ACC112 (cell line): Measurements from ENCODE around the gene KCNK2.

Experiments
- H2AFZ ChIP-seq: fragments of 200-600 bp; sonication (generic); one replicate; pipeline ENCODE4 v1.6.0; 2017; ENCODE audit warnings: antibody characterized with exemption, low read length; ENCODE audit not compliant: unreplicated experiment
- H3K27ac ChIP-seq: fragments of 200-600 bp; sonication (generic); 2 replicates; pipeline ENCODE4 v1.5.1; 2014; ENCODE audit warnings: low read depth, mild to moderate bottlenecking, antibody characterized with exemption, low read length, moderate library complexity
- H3K27me3 ChIP-seq: fragments of 200-600 bp; sonication (generic); 2 replicates; pipeline ENCODE4 v1.6.1; 2014; ENCODE audit warnings: mild to moderate bottlenecking, antibody characterized with exemption, low read length, moderate library complexity, mixed read lengths; ENCODE audit not compliant: insufficient read depth
- H3K36me3 ChIP-seq: fragments of 200-600 bp; sonication (generic); 2 replicates; pipeline ENCODE4 v1.6.1; 2016; ENCODE audit warnings: mild to moderate bottlenecking, antibody characterized with exemption, low read length, moderate library complexity, mixed read lengths; ENCODE audit not compliant: insufficient read depth
- H3K4me1 ChIP-seq: fragments of 200-600 bp; sonication (generic); one replicate; pipeline ENCODE4 v1.6.1; 2016; ENCODE audit warnings: low read length, mixed read lengths; ENCODE audit not compliant: insufficient read depth, unreplicated experiment, control insufficient read depth
- H3K4me3 ChIP-seq: fragments of 200-600 bp; sonication (generic); 2 replicates; pipeline ENCODE4 v1.5.1; 2014; ENCODE audit warnings: mild to moderate bottlenecking, low read depth, low read length
- H3K79me2 ChIP-seq: fragments of 200-600 bp; sonication (generic); one replicate; pipeline ENCODE4 v1.6.0; 2016; ENCODE audit warnings: low read length; ENCODE audit not compliant: control insufficient read depth, unreplicated experiment, insufficient read depth

The KCNK2 gene

GRCh38 chr1:215101511-215101910 lies 19.0 kb downstream of the KCNK2 start:
- no peaks in the 10 kb centered on the region for H3K79me2 ChIP-seq
- no peaks in the 10 kb centered on the region for H3K27me3 ChIP-seq
- H3K4me3 ChIP-seq = no peak overlapping the region
- H3K27ac ChIP-seq = no peak overlapping the region
- H2AFZ ChIP-seq = no peak overlapping the region
- peaks cover 8% of the 10 kb centered on the region for H3K4me1 ChIP-seq
- H3K36me3 ChIP-seq = no peaks in the 10 kb centered on the region

DNA sequence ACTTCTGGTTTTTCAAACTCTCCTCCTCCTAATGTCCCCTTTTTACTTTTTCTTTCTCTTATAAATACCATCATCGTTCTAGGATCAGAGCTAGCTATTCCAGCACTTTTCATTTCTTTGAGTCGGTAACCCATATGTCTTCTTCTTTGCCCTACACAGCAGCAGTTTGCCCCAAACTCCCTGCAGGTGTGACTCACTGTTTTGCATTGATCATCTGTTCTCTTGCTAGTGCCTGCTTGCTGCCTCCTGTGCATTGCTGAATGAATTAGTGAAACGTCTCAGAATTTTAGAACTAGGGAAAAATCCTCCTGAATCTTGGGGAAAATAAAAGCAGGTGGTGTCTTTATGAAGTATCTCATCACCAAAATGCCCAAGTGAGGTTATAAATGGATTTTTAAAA lies 21.7 kb downstream of the KCNK2 start:
- H3K79me2 ChIP-seq = no peaks in the 10 kb centered on the region

DNA sequence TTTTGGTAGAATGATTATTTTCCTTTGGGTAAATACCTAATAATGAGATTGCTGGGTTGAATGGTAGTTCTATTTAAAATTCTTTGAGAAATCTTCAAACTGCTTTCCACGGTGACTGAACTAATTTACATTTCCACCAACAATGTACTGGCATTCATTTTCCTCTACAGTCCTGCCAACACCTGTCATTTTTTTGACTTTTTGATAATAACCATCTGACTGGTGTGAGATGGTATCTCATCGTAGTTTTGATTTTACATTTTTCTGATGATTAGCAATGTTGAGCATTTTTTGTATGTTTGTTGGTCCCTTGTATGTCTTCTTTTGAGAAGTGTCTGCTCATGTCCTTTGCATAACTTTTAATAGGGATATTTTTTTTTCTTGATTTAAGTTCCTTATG lies 23.5 kb downstream of the KCNK2 start:
- peaks cover 6% of the 10 kb centered on the region; the same call in 1 of the 2 replicates for H3K36me3 ChIP-seq
- no peak overlapping the region for H2AFZ ChIP-seq
- H3K4me3 ChIP-seq = no peak overlapping the region
- no peak overlapping the region for H3K27ac ChIP-seq
- H3K27me3 ChIP-seq = no peaks in the 10 kb centered on the region
- H3K4me1 ChIP-seq = peaks cover 8% of the 10 kb centered on the region
- no peaks in the 10 kb centered on the region for H3K79me2 ChIP-seq

More for the DNA sequence above, 21.7 kb downstream of the KCNK2 start:
- Histone ChIP-seq H2AFZ (no peak overlapping the region), H3K36me3 (peaks cover 6% of the 10 kb centered on the region; the same call in 1 of the 2 replicates), H3K4me1 (peaks cover 8% of the 10 kb centered on the region), H3K4me3 (no peak overlapping the region; the same call in 1 of the 2 replicates), H3K27ac (no peak overlapping the region), H3K27me3 (no peaks in the 10 kb centered on the region)

DNA sequence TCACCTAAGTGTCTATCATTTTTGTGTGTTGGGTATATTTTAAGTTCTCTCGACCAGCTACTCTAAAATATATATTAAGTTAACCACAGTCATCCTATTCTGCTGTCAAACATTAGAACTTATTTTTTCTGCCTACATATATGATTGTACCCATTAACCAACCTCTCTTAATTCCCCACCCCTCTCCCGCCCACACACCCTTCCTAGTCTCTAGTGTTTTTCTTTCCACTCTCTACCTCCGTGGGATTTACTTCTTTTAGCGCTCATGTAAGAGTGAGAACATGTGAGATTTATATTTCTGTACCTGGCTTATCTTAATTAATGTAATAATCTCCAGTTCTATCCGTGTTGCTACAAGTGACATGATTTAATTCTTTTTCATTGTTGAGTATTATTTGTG lies 26.6 kb downstream of the KCNK2 start:
- Histone ChIP-seq H2AFZ (no peak overlapping the region), H3K36me3 (peaks cover 6% of the 10 kb centered on the region; the same call in 1 of the 2 replicates), H3K79me2 (no peaks in the 10 kb centered on the region), H3K27ac (no peak overlapping the region), H3K4me1 (peaks cover 18% of the 10 kb centered on the region), H3K27me3 (no peaks in the 10 kb centered on the region), H3K4me3 (no peak overlapping the region)

- Histone ChIP-seq H3K79me2 (no peaks in the 10 kb centered on the region), H2AFZ (no peak overlapping the region)
Observed at GRCh38 chr1:215111916-215112315, 29.4 kb downstream of the KCNK2 start.

GRCh38 chr1:215113776-215114153 lies 31.2 kb downstream of the KCNK2 start:
- peak overlapping the region; percentile 60 for H3K4me3 ChIP-seq
- no peaks in the 10 kb centered on the region for H3K79me2 ChIP-seq
- H2AFZ ChIP-seq = no peak overlapping the region
- no peaks in the 10 kb centered on the region for H3K27me3 ChIP-seq
- H3K4me1 ChIP-seq = peaks cover 37% of the 10 kb centered on the region
- peak overlapping the region; percentile 89 for H3K27ac ChIP-seq
- no peaks in the 10 kb centered on the region for H3K36me3 ChIP-seq

More at GRCh38 chr1:215111916-215112315, 29.4 kb downstream of the KCNK2 start:
- peaks cover 31% of the 10 kb centered on the region for H3K4me1 ChIP-seq
- H3K4me3 ChIP-seq = no peak overlapping the region
- peaks cover 3% of the 10 kb centered on the region; the same call in 1 of the 2 replicates for H3K36me3 ChIP-seq
- H3K27me3 ChIP-seq = no peaks in the 10 kb centered on the region
- H3K27ac ChIP-seq = no peak overlapping the region

DNA sequence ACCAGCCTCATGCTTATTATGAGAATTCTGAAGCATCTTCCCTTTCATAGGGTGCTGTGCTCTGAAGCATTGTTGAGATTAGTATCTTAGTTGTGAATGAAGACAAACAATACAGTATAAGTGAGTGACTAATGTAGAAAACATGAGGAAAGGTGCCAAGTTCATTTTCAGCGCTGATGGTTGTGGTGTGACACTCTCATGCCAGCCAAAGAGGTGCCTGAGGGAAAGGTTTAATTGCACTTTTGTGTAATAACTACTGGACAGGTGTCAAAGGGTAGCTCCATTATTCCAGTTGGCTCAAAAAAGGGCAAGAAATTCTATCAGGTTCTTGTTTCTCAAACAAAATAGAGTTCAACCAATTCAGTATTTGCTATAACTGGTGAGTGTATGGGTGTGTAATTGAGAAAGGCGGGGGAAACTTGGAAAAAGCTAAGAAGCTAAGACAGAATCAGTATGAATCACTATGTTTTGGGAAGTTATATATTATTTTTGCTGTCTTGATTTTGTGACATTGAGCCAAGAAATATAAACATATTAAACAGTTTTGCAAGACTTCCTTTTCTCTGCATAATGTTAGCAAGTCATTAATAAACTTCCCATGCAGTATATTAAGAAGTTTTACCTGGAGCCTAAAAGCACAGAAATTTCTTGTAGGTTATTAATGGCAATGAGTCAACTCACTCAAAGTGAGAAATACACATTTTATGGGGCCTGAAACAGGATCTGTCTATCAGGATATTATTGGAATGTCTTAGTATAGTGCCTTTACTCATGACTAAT lies 31.8 kb downstream of the KCNK2 start:
- H3K79me2 ChIP-seq = no peaks in the 10 kb centered on the region
- H3K4me3 ChIP-seq = peak overlapping the region; percentile 60
- H3K36me3 ChIP-seq = no peaks in the 10 kb centered on the region
- no peak overlapping the region for H2AFZ ChIP-seq
- H3K27me3 ChIP-seq = no peaks in the 10 kb centered on the region
- H3K27ac ChIP-seq = peak overlapping the region; percentile 89
- H3K4me1 ChIP-seq = peaks cover 39% of the 10 kb centered on the region

DNA sequence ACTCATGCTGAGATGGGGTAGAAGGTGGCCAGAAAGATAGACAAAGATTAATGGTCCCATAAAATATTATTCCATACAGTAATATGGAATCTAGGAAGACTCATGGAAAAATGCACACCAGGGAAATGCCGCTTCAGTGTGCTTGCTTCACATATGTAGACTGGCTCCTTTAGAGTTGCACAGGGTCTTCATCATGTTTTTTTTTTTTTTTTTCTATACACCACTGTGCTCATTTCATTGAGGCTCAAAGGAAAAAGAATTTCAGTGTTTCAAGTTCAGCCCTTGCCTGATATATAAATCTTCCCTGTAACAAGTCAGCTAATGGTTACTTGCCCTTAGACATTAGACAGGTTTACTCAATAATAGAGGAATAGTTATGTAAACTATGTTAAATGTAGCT lies 33.2 kb downstream of the KCNK2 start:
- H3K27ac ChIP-seq = peak overlapping the region; percentile 89

DNA sequence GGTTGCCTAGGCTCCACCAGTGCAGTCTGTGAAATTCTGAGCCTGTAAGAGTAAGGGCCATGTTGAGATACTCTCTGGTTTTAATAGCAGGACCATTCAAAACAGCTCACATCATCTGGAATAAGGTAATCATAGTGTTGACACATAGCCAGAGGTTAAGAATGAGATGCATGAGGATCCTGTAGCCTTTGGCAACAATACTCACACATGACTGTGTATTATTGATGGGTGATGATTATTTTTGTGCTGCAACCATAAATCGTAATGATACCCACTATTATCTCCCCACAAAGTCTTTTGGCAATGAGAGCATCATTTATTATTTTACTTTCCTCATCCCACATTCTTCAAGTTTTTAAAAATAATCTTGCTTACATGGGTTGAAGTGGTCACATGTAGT lies 35.5 kb downstream of the KCNK2 start:
- H3K27ac ChIP-seq = no peak overlapping the region
- H3K4me1 ChIP-seq = peaks cover 42% of the 10 kb centered on the region

More for the DNA sequence above, 33.2 kb downstream of the KCNK2 start:
- no peak overlapping the region for H2AFZ ChIP-seq
- H3K36me3 ChIP-seq = no peaks in the 10 kb centered on the region
- H3K27me3 ChIP-seq = no peaks in the 10 kb centered on the region
- H3K4me1 ChIP-seq = peaks cover 48% of the 10 kb centered on the region
- H3K79me2 ChIP-seq = no peaks in the 10 kb centered on the region
- no peak overlapping the region for H3K4me3 ChIP-seq

GRCh38 chr1:215119056-215119455 lies 36.5 kb downstream of the KCNK2 start:
- no peak overlapping the region for H3K4me3 ChIP-seq
- no peaks in the 10 kb centered on the region for H3K79me2 ChIP-seq

More for the DNA sequence above, 35.5 kb downstream of the KCNK2 start:
- Histone ChIP-seq H3K4me3 (no peak overlapping the region), H2AFZ (no peak overlapping the region), H3K79me2 (no peaks in the 10 kb centered on the region), H3K27me3 (no peaks in the 10 kb centered on the region), H3K36me3 (no peaks in the 10 kb centered on the region)

GRCh38 chr1:215119719-215120365 lies 37.3 kb downstream of the KCNK2 start:
- no peak overlapping the region for H3K4me3 ChIP-seq
- peaks cover 29% of the 10 kb centered on the region for H3K4me1 ChIP-seq
- peak overlapping the region; percentile 76 for H3K27ac ChIP-seq
- H3K27me3 ChIP-seq = no peaks in the 10 kb centered on the region
- H2AFZ ChIP-seq = no peak overlapping the region
- H3K79me2 ChIP-seq = no peaks in the 10 kb centered on the region
- H3K36me3 ChIP-seq = no peaks in the 10 kb centered on the region

More at GRCh38 chr1:215119056-215119455, 36.5 kb downstream of the KCNK2 start:
- peaks cover 33% of the 10 kb centered on the region for H3K4me1 ChIP-seq
- H3K27me3 ChIP-seq = no peaks in the 10 kb centered on the region
- no peaks in the 10 kb centered on the region for H3K36me3 ChIP-seq
- no peak overlapping the region for H2AFZ ChIP-seq
- H3K27ac ChIP-seq = peak overlapping the region; percentile 76
